ENCODE data around the gene UBR4. TPM values are rescaled to one million over a fixed set of nuclear protein-coding genes. Genes with fewer than 3 reads are reported as not detected.

The UBR4 gene
- total and polyA plus RNA-seq, 2 of the 8 experiments (the other 6 are each of a cell fraction or from before 2014, with no cell fraction given) = 139 to 152 TPM

DNA sequence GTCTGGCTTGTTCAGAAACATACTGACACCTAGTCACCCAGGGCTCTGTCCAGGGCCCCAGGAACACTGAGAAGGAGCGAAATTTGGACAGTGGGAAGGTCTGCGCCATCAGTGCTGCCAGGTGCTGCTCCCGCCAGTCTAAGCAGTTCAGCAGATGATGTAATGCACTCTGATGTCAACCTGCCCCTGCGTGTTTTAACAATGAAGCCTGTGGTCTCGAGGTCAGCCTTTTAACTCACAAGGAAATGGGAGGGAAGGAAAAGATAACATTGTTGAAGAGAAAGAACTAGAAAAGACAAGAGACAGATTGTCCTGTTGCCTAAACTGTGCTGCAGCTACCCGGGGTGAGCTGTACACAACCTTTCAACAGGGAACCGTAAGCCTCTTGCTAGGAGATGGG is 127.0 kb downstream of the UBR4 start:
- POLR2A ChIA-PET (ENCODE audit: partially characterized antibody) = no interaction called here
- Histone ChIP-seq H4K5ac (ENCODE audit: insufficient read length, low read depth, low read length) (no peak overlapping the region), H3K79me1 (ENCODE audit: low read depth, low read length) (no peaks in the 10 kb centered on the region), H2BK5ac (ENCODE audit: low read depth, low read length) (no peak overlapping the region), H3K9me3 (ENCODE audit: insufficient read depth in 2 of 2, low read depth in 1 of 2, low read length in 1 of 2) (no peaks in the 10 kb centered on the region), H3K27ac (ENCODE audit: low read depth, low read length) (no peak overlapping the region), H2BK15ac (ENCODE audit: low read length) (no peak overlapping the region), H4K20me1 (replicated peaks in 1 of 2; ENCODE audit: control insufficient read depth in 1 of 2, insufficient read depth in 2 of 2, low read length in 2 of 2) (peaks cover 0 to 2% of the 10 kb centered on the region in 2 experiments), H4K91ac (replicated peaks; ENCODE audit: insufficient read length, low read length) (no peak overlapping the region), H3K79me2 (ENCODE audit: control insufficient read depth in 1 of 2, insufficient read depth in 2 of 2, low read length in 2 of 2) (no peaks in the 10 kb centered on the region), H3K56ac (replicated peaks; ENCODE audit: insufficient read length, low read depth, low read length) (no peak overlapping the region), H3K4me1 (replicated peaks in 1 of 4; ENCODE audit: control insufficient read depth in 3 of 4, insufficient read depth in 4 of 4, low read length in 3 of 4) (no peaks in the 10 kb centered on the region), H3K23me2 (ENCODE audit: low read depth, low read length) (no peaks in the 10 kb centered on the region), H3K9ac (replicated peaks in 1 of 4; ENCODE audit: extremely low read depth in 1 of 4, low read depth in 3 of 4, low read length in 3 of 4) (no peak overlapping the region), H3K23ac (ENCODE audit: insufficient read length) (no peak overlapping the region), H3K4me3 (ENCODE audit: extremely low read depth in 1 of 4, insufficient read depth in 2 of 4, low read depth in 3 of 4, low read length in 4 of 4) (no peak overlapping the region), H3K14ac (ENCODE audit: insufficient read length) (no peak overlapping the region), H3K18ac (ENCODE audit: extremely low read depth, low read length) (no peak overlapping the region), H2AFZ (ENCODE audit: low read length) (no peak overlapping the region), H3K36me3 (ENCODE audit: control insufficient read depth in 2 of 4, insufficient read depth in 4 of 4, low read length in 3 of 4) (peaks cover 56 to 95% (median 90%) of the 10 kb centered on the region in 4 experiments), H3K4ac (replicated peaks; ENCODE audit: insufficient read length, low read depth, low read length) (no peak overlapping the region), H3K27me3 (replicated peaks in 1 of 4; ENCODE audit: control insufficient read depth in 3 of 4, extremely low read depth in 1 of 4, insufficient read depth in 3 of 4, low read length in 3 of 4) (no peaks in the 10 kb centered on the region), H2BK120ac (replicated peaks; ENCODE audit: low read depth, low read length) (no peak overlapping the region), H2BK12ac (ENCODE audit: low read depth, low read length) (no peak overlapping the region), H4K8ac (ENCODE audit: extremely low read depth, insufficient read depth, low read length) (no peak overlapping the region), H3K4me2 (ENCODE audit: insufficient read depth in 1 of 2, low read depth in 2 of 2, low read length in 2 of 2) (no peak overlapping the region), H2BK20ac (ENCODE audit: low read length) (no peak overlapping the region), H2AK5ac (ENCODE audit: low read depth, low read length) (no peak overlapping the region)
- no peak for TF ChIP-seq ATF2 (IDR thresholded peaks at IDR 0.05; ENCODE audit: low read length)
- no peak for TF ChIP-seq TAF1 (IDR thresholded peaks at IDR 0.05; ENCODE audit: low read depth, low read length)
- no peak for TF ChIP-seq SIRT6 (IDR thresholded peaks at IDR 0.05; ENCODE audit: low read length)
- TF ChIP-seq POLR2AphosphoS5 (IDR thresholded peaks at IDR 0.05; ENCODE audit: low read depth, low read length) = no peak
- TF ChIP-seq POLR2A (IDR thresholded peaks at IDR 0.05; ENCODE audit: control extremely low read depth in 1 of 2, low read depth in 2 of 2, low read length in 2 of 2) = no peak
- no peak for TF ChIP-seq JUND (IDR thresholded peaks at IDR 0.05; ENCODE audit: low read length)
- no peak for TF ChIP-seq KDM4A (IDR thresholded peaks at IDR 0.05; ENCODE audit: low read depth, low read length, severe bottlenecking)
- no peak for TF ChIP-seq KDM5A (IDR thresholded peaks at IDR 0.05; ENCODE audit: low read length)
- TF ChIP-seq SIX5 (IDR thresholded peaks at IDR 0.05; ENCODE audit: low read depth, low read length) = no peak
- TF ChIP-seq BRCA1 (IDR thresholded peaks at IDR 0.05; ENCODE audit: low read depth, low read length) = no peak
- no peak for TF ChIP-seq ASH2L (IDR thresholded peaks at IDR 0.05; ENCODE audit: low read length)
- FAIRE-seq = no peak
- no peak for DNase-seq (ENCODE audit: low read depth in 1 of 2, low spot score in 2 of 2)
- CTCF ChIA-PET (ENCODE audit: partially characterized antibody) = interaction anchor here (1.1 to 1.2 kb wide), 2 partner anchors 30 to 155 kb away, joined by 3 read pairs; no protein-coding TSS in a partner anchor
- WGBS, 2 experiments (ENCODE audit: extremely low coverage in 1 of 2, insufficient coverage in 1 of 2, insufficient read length in 1 of 2, insufficient replicate concordance in 2 of 2, low coverage in 1 of 2, low lambda C conversion rate in 2 of 2, missing lambda C conversion rate in 1 of 2) = 89% methylated on average over 7 of the region's 7 CpGs; no CpG with 5 or more reads in 1 of the 2 experiments
